HEK293 (cell line): ENCODE data around the gene C1orf52.

Experiments used
- EGR2 ChIP-seq: fragments of 450-650 bp; formaldehyde crosslinking; IDR thresholded peaks from 2 replicates; pipeline ENCODE4 v1.5.1; 2016; ENCODE audit warnings: low read depth, missing biosample characterization, missing genetic modification characterization
- FEZF1 ChIP-seq: fragments of 450-650 bp; formaldehyde crosslinking; IDR thresholded peaks from 2 replicates; pipeline ENCODE4 v1.5.1; 2016; ENCODE audit warnings: missing biosample characterization, missing genetic modification characterization
- HOXC10 ChIP-seq: sonication (generic); formaldehyde crosslinking; IDR thresholded peaks from 2 replicates; pipeline ENCODE4 v1.8.1; 2023; ENCODE audit warnings: mild to moderate bottlenecking, missing genetic modification reagents
- KLF8 ChIP-seq: fragments of 450-650 bp; formaldehyde crosslinking; IDR thresholded peaks from 2 replicates; pipeline ENCODE4 v1.5.1; 2016; ENCODE audit warnings: missing biosample characterization, missing genetic modification characterization
- MEIS1 ChIP-seq: sonication (generic); formaldehyde crosslinking; IDR thresholded peaks from 2 replicates; pipeline ENCODE4 v1.8.1; 2022; ENCODE audit warnings: missing genetic modification reagents, mild to moderate bottlenecking, borderline replicate concordance
- OVOL3 ChIP-seq: fragments of 450-650 bp; formaldehyde crosslinking; IDR thresholded peaks from 2 replicates; pipeline ENCODE4 v1.5.1; 2016; ENCODE audit warnings: missing biosample characterization, missing genetic modification characterization
- PATZ1 ChIP-seq: fragments of 450-650 bp; formaldehyde crosslinking; IDR thresholded peaks from 2 replicates; pipeline ENCODE4 v1.5.1; 2016; ENCODE audit warnings: missing biosample characterization, missing genetic modification characterization
- PRDM6 ChIP-seq: fragments of 450-650 bp; formaldehyde crosslinking; IDR thresholded peaks from 2 replicates; pipeline ENCODE4 v1.5.1; 2017; ENCODE audit warnings: missing biosample characterization, missing genetic modification characterization
- REST ChIP-seq: fragments of 450-650 bp; formaldehyde crosslinking; IDR thresholded peaks from 2 replicates; pipeline ENCODE4 v1.5.1; 2016; ENCODE audit warnings: missing biosample characterization, missing genetic modification characterization
- SCRT2 ChIP-seq: fragments of 450-650 bp; formaldehyde crosslinking; IDR thresholded peaks from 2 replicates; pipeline ENCODE4 v1.5.1; 2016; ENCODE audit warnings: missing biosample characterization, missing genetic modification characterization
- TRIM28 ChIP-seq: IDR thresholded peaks from 2 replicates; pipeline ENCODE4 v1.6.1; 2011; ENCODE audit warnings: low read length, control low read depth, borderline replicate concordance
- ZBTB10 ChIP-seq: fragments of 450-650 bp; formaldehyde crosslinking; IDR thresholded peaks from 2 replicates; pipeline ENCODE4 v1.5.1; 2016; ENCODE audit warnings: missing biosample characterization, missing genetic modification characterization
- ZBTB7A ChIP-seq: fragments of 450-650 bp; formaldehyde crosslinking; IDR thresholded peaks from 2 replicates; pipeline ENCODE4 v1.5.1; 2016; ENCODE audit warnings: low read depth, missing biosample characterization, missing genetic modification characterization
- ZNF140 ChIP-seq: fragments of 450-650 bp; formaldehyde crosslinking; IDR thresholded peaks from 2 replicates; pipeline ENCODE4 v1.5.1; 2016; ENCODE audit warnings: missing biosample characterization, missing genetic modification characterization
- ZNF146 ChIP-seq: fragments of 450-650 bp; formaldehyde crosslinking; IDR thresholded peaks from 2 replicates; pipeline ENCODE4 v1.5.1; 2016; ENCODE audit warnings: missing biosample characterization, missing genetic modification characterization
- ZNF23 ChIP-seq: fragments of 450-650 bp; formaldehyde crosslinking; IDR thresholded peaks from 2 replicates; pipeline ENCODE4 v1.5.1; 2016; ENCODE audit warnings: missing biosample characterization, missing genetic modification characterization, borderline replicate concordance
- ZNF274 ChIP-seq, 2 experiments: fragments of 200-500 bp in 1 of 2; fragments of 450-650 bp in 1 of 2; sonication (Bioruptor generic) in 1 of 2; formaldehyde crosslinking in 1 of 2; IDR thresholded peaks; 2 replicates each; pipeline versions ENCODE4 v1.5.1 to v1.6.1; 2014 to 2016; ENCODE audit warnings: borderline replicate concordance in 1 of 2, inconsistent platforms in 1 of 2, low read length in 1 of 2, missing biosample characterization in 1 of 2, missing genetic modification characterization in 1 of 2
- ZNF280C ChIP-seq: fragments of 450-650 bp; formaldehyde crosslinking; IDR thresholded peaks from 2 replicates; pipeline ENCODE4 v1.5.1; 2016; ENCODE audit warnings: missing biosample characterization, missing genetic modification characterization
- ZNF292 ChIP-seq: fragments of 450-650 bp; formaldehyde crosslinking; IDR thresholded peaks from 2 replicates; pipeline ENCODE4 v1.5.1; 2016; ENCODE audit warnings: low read depth, missing biosample characterization, missing genetic modification characterization, borderline replicate concordance
- ZNF398 ChIP-seq: fragments of 450-650 bp; formaldehyde crosslinking; IDR thresholded peaks from 2 replicates; pipeline ENCODE4 v1.5.1; 2017; ENCODE audit warnings: missing biosample characterization, missing genetic modification characterization
- ZNF48 ChIP-seq: fragments of 450-650 bp; formaldehyde crosslinking; IDR thresholded peaks from 2 replicates; pipeline ENCODE4 v1.5.1; 2016; ENCODE audit warnings: missing biosample characterization, missing genetic modification characterization
- ZNF548 ChIP-seq: fragments of 450-650 bp; formaldehyde crosslinking; IDR thresholded peaks from 2 replicates; pipeline ENCODE4 v1.5.1; 2016; ENCODE audit warnings: missing biosample characterization, missing genetic modification characterization
- ZNF664 ChIP-seq: fragments of 450-650 bp; formaldehyde crosslinking; IDR thresholded peaks from 2 replicates; pipeline ENCODE4 v1.5.1; 2016; ENCODE audit warnings: missing biosample characterization, missing genetic modification characterization
- ZSCAN4 ChIP-seq: fragments of 450-650 bp; formaldehyde crosslinking; IDR thresholded peaks from 2 replicates; pipeline ENCODE4 v1.5.1; 2017; ENCODE audit warnings: missing biosample characterization, missing genetic modification characterization

Gene C1orf52

GRCh38 chr1:85274969-85275453 lies 15.5 kb upstream of the C1orf52 start (continued):
- TF ChIP-seq FEZF1 (tag by site-specific recombination) (peak; percentile 99), EGR2 (tag by site-specific recombination) (no peak), ZNF146 (tag by site-specific recombination) (peak; percentile 84), ZNF548 (tag by site-specific recombination) (no peak), REST (0 out of 2 replicates have a peak, but pooled peaks have one; percentile 29), ZNF292 (tag by site-specific recombination) (no peak), OVOL3 (tag by site-specific recombination) (peak; percentile 99), ZNF23 (tag by site-specific recombination) (no peak), ZNF48 (tag by site-specific recombination) (no peak), KLF8 (peak; percentile 83), ZBTB10 (no peak), ZNF398 (tag by site-specific recombination) (peak; percentile 55; the same call in 1 of the 2 replicates), ZNF280C (tag by site-specific recombination) (no peak), ZNF664 (peak; percentile 96), SCRT2 (tag by site-specific recombination) (peak; percentile 93), ZSCAN4 (tag by site-specific recombination) (peak; percentile 77), ZNF274 (IDR thresholded peaks at IDR 0.05; ENCODE audit: low read length) (no peak), ZNF274 (tag by site-specific recombination; IDR thresholded peaks at IDR 0.05; ENCODE audit: borderline replicate concordance) (no peak), MEIS1 (CRISPR knock-in tag) (no peak), HOXC10 (CRISPR knock-in tag) (no peak), PRDM6 (peak; percentile 100), TRIM28 (peak; percentile 96), ZBTB7A (tag by site-specific recombination) (0 out of 2 replicates have a peak, but pooled peaks have one; percentile 56), PATZ1 (tag by site-specific recombination) (peak; percentile 40; the same call in 1 of the 2 replicates), ZNF140 (tag by site-specific recombination) (no peak)
